Activated CD4-positive, CD25-positive, alpha-beta regulatory T cell treated with anti-CD3 and anti-CD28 coated beads, Interleukin-2, amount 50 U/mL, for 24 hours (primary cell): Measurements from ENCODE around the gene CELSR2.

Source experiments
- ATAC-seq, 2 donors: fragments of 150-1000 bp; cut with Tn5 transposase; one replicate each; pipeline ENCODE4 v1.10.0; 2021; ENCODE audit warnings: mild to moderate bottlenecking in 1 of 2, moderate library complexity in 1 of 2

CELSR2 gene

DNA sequence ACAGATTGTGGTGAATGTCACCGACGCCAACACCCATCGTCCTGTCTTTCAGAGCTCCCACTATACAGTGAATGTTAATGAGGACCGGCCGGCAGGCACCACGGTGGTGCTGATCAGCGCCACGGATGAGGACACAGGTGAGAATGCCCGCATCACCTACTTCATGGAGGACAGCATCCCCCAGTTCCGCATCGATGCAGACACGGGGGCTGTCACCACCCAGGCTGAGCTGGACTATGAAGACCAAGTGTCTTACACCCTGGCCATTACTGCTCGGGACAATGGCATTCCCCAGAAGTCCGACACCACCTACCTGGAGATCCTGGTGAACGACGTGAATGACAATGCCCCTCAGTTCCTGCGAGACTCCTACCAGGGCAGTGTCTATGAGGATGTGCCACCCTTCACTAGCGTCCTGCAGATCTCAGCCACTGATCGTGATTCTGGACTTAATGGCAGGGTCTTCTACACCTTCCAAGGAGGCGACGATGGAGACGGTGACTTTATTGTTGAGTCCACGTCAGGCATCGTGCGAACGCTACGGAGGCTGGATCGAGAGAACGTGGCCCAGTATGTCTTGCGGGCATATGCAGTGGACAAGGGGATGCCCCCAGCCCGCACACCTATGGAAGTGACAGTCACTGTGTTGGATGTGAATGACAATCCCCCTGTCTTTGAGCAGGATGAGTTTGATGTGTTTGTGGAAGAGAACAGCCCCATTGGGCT, 3.0 kb downstream of the CELSR2 start:
- no peak for ATAC-seq

DNA sequence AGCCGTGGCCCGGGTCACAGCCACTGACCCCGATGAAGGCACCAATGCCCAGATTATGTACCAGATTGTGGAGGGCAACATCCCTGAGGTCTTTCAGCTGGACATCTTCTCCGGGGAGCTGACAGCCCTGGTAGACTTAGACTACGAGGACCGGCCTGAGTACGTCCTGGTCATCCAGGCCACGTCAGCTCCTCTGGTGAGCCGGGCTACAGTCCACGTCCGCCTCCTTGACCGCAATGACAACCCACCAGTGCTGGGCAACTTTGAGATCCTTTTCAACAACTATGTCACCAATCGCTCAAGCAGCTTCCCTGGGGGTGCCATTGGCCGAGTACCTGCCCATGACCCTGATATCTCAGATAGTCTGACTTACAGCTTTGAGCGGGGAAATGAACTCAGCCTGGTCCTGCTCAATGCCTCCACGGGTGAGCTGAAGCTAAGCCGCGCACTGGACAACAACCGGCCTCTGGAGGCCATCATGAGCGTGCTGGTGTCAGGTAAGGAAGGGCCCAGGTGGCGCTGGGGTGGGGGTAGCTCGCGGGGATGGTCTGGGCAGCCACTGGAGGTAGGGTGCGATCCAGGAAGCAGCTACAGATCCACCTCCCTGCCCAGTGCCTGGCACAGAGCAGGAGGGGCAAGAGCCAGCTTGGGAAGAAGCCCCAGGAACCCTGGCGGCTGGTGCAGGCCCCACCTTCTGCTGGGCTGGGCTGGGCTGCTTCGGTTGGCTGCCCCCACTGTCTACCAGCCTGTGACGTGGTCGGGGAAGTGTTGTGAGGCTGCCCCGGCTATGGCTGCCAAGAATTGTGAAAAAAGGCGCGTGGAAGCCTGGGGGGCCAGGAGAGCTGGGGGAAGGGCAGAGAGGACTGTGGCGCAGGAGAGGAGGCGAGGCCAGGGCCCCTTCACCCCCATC, 3.8 kb downstream of the CELSR2 start:
- no peak for ATAC-seq

DNA sequence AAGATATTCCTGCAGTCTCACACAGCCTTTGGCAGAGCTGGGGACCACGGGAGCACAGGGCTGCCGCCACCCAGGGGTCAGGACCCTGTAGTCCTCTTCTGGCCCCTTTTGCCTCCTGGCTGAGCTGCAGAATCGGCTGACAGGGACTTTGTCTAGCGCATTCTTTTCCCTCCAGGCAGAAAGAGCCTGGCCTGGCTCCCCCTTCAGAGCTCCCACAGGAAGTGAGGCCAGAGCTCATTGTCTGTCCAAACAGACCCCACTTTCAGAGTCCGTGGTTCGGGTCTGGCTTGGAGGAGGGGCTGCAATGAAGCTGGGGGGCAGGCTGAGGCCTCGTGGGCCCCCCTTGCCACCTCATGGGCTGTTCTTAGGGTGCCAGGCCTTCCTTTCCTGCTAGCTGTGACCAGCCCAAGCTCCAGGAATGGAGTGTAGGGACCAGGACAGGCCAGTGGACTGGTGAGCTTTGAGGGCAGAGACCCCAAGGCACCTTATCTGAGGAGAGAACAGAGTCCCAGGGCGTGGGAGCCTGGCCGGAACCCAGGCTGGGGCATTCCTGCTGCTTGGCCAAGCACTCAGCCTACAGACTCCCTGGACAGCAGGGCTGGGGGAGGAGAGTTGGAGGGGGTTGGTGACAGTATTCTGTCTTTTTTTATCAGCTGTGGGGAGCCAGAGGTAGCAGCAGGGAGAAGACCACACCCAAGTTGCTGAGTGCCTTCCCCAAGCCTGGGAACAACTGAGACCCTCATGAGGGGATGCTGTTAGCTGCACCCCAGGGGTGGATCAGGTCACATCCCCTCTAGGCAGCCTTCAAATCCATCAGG, 4.7 kb downstream of the CELSR2 start:
- no peak for ATAC-seq

DNA sequence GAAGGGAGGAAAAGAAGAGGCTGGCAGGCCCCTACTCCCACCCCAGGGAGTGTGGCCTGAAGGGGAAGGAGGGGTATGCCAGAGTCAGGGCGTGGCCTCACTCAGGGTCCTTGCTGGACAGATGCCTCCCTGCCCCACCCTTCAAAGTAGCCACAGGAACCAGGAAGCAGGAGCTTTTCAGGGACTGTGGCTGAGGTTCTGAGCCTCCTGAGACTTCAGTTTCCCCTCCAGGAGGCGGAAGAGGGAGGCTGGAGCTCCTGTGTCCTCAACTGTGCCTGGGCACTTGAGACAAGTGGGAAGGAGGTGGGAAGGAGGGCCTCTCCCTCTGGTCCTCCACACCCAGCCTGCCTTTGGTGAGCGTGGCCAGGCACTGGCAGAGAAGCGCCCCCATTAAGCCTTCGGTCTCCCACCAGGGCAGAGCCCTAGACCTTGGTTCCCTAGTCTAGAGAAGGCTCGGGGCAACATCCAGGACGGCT, 5.3 kb downstream of the CELSR2 start:
- no peak for ATAC-seq

DNA sequence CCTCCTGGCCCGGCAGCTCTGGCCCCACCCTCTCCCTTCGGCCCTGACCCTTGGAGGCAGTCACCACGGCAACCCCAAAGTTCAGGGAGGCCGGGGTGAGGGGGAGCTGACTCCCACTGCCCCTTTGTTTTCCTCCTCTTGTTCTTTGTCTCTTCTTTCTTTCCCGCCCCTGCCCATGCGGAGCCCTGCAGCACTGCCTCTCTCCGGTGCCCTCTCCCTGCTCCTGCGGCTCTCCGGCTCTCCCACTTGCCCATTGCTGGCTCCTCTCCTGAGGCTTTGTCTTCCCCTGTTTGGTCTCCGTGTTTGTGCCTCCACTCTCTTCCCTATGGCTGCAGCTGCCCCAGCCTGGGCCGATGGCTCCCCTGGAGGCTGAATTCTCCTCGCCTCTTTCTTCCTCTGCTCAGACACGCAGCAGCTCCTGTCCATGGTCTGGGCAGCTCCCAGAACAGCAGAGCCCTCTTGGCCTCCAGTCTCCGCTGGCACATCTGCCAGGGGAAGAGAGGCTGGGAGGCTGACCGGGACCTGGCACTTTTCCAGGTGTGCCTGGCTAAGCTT, 5.8 kb downstream of the CELSR2 start:
- ATAC-seq: no peak

DNA sequence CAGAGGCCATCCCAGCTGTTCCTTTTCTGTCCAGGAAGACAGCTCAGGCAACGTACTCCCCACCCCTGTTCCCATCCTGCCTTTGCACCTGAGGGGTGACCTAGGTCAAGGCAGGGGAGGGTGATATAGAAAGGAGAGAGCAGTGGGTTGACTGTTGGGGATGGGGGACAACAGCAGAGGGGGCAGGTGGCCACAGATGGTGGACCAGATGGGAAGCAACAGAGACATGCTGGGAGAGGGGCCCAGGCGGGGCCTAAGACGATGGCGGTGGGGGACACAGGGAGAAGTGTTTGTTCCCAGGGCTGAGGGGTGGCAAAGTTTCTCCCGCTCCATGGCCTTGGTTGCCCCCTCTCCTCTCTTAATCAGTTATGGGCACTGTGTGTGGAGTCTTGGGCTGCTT, 6.3 kb downstream of the CELSR2 start:
- ATAC-seq: no peak

DNA sequence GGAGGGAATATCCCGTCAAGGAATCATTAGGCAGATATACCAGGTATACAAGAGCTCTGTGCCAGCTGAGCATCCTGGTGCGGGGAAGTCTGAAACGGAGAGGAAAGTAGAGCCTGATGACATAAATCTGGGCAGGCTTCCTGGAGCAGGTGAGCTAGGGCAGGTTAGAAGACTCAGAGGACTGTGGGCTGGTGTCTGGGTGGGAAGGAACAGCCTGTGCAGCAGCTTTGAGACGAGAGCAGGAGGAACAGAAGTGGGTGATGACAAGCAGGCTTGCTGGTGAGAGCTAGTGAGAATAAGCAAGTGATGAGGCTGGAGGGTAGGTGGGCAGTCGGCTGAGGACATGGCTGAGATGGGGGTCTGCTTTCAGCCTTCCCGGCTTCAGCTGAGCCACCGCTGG, 6.7 kb downstream of the CELSR2 start:
- no peak for ATAC-seq

DNA sequence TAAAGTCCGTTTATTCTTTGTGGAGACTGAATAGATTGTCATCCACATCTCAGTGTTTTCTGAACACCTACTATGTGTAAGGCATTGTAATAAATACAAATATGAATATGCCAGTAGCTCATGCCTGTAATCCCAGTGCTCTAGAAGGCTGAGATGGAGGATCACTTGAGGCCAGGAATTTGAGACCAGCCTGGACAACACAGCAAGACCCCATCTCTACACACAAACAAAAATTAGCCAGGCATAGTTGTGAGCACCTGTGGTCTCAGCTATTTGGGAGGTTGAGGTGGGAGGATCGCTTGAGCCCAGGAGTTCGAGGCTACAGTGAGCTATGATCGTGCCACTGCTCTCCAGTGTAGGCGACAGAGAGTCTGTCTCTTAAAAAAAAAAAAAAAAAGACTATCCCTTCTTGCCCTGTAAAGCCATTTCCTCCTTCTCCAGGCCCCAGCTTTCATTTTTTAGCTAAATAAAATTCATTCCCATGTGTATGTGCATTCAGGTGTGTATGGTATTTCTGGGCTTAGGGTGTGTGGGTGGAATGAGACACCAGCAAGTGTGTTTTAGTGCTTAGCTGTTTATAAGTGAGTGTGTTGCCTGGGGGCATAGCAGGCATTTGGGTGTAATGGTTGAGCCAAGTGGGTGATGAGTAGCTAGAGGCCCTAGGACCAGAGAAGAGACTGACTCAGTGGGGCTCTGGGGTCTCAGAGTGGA, 7.8 kb downstream of the CELSR2 start:
- no peak for ATAC-seq

DNA sequence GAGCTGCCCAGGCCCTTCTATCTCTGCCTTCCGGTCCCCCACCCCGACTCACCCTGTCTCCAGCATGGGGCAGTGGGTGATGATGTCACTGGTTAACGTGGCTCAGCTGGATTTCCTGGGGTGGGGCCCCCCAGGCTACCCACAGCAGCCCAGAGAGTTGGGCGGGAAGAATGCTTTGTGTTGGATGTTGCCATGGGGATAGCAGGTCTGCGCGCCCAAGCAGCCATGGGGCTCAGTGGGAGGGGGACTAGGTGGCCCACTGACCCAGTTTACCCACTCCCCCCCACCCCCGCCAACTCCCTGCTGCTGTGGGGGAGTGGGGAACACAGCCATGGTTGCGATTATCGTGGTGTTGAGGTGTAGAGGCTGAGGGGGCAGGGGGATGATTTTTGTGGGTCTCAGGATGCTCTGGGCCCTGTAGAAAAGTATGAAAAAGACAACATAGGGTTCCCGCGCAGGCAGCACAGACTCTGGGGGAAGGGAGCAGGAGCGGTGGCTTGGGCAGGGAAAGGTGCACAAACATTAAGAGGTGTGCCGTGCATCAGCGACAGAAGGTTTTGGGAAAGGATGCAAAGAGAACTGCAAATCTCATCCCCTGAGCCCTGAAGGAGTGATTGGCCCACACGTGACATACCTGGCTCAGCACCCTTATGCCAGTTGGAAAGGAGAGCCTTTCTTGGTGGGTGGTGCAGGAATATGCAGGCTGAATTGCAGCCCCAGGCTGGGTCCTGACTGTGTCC, 8.5 kb downstream of the CELSR2 start:
- ATAC-seq: no peak

DNA sequence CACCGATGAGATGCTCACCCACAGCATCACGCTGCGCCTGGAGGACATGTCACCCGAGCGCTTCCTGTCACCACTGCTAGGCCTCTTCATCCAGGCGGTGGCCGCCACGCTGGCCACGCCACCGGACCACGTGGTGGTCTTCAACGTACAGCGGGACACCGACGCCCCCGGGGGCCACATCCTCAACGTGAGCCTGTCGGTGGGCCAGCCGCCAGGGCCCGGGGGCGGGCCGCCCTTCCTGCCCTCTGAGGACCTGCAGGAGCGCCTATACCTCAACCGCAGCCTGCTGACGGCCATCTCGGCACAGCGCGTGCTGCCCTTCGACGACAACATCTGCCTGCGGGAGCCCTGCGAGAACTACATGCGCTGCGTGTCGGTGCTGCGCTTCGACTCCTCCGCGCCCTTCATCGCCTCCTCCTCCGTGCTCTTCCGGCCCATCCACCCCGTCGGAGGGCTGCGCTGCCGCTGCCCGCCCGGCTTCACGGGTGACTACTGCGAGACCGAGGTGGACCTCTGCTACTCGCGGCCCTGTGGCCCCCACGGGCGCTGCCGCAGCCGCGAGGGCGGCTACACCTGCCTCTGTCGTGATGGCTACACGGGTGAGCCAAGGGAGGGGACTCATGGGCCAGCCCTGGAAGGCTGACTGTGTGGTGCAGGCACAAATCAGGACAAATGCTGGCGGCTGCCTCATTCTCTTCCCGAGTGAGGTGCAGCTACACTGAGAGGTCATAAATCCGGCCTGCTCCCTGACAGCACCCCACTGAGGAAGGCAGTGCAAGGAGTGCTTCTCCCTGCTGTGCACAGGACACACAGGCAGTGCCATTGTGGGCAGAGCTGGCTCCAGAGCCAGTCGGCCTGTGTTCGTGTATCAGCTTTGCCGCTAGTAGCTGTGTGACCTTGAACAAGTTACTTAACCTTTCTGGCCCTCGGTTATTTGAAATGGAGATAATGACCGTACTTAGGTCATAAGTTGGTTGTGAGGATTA, 9.4 kb downstream of the CELSR2 start:
- no peak for ATAC-seq

DNA sequence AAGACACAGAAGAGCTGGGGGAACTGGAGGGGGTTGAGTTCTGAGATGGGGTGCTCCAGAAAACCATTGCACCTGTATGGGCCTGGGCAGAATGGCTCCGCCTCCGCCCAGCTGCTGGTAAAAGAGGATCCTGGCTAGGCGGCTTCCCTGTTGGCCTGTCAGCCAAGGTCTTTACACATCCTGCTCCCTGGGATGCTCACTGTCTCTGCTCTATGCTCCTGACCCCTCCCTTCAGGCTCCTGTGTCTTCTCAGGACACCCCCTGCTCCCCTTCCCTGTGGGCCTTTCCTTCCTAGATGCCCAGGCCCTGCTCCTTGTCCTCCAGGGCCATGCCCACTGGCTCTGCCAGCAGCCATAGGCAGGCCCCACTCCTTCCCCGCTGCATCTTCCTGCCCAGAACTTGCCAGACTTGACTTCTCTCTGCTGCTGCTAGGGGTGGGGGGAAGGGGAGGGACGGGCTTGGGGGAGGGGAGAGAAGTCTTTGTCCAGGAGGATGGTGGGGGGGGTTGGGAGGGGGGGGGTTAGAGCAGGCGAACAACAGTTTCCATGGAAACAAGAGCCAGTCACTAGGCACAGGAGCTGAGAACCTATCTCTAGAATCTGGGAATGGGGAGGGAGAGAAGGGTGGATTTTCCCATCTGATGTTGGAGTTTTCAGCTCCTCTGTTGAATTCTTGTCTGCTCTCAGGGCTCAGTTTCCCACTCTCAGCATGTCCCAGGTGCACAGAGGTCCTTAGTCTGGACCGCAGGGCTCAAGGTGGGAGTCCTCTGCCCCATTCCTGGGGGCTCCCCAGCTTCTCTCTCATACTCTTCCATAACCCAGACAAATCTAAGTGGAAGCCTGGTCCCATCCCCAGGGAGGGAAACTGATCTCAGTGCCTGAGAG, 10.6 kb downstream of the CELSR2 start:
- no peak for ATAC-seq

DNA sequence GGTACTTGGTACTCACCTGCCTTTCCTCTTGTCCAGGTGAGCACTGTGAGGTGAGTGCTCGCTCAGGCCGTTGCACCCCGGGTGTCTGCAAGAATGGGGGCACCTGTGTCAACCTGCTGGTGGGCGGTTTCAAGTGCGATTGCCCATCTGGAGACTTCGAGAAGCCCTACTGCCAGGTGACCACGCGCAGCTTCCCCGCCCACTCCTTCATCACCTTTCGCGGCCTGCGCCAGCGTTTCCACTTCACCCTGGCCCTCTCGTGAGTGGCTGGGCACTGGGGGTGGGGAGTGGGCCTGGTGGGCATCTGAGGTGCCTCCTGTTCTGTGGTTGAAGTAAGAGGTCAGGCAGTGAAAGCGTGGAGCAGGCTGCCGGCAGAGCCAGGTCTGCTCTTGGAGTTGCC, 11.7 kb downstream of the CELSR2 start:
- no peak for ATAC-seq

DNA sequence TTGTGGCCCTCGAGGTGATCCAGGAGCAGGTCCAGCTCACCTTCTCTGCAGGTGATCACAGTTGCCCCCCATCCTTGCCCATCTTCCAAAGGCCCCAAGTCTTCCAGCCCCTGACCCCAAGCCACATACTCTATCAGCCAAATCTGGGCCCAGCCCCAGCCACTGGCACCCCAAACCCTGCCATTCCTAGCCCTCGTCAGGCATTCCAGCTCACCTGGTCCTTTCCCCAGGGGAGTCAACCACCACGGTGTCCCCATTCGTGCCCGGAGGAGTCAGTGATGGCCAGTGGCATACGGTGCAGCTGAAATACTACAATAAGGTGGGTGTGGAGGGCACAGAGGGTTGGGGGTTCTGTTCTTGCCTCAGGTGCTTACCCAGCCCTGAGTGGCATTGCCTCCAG, 12.2 kb downstream of the CELSR2 start:
- no peak for ATAC-seq

DNA sequence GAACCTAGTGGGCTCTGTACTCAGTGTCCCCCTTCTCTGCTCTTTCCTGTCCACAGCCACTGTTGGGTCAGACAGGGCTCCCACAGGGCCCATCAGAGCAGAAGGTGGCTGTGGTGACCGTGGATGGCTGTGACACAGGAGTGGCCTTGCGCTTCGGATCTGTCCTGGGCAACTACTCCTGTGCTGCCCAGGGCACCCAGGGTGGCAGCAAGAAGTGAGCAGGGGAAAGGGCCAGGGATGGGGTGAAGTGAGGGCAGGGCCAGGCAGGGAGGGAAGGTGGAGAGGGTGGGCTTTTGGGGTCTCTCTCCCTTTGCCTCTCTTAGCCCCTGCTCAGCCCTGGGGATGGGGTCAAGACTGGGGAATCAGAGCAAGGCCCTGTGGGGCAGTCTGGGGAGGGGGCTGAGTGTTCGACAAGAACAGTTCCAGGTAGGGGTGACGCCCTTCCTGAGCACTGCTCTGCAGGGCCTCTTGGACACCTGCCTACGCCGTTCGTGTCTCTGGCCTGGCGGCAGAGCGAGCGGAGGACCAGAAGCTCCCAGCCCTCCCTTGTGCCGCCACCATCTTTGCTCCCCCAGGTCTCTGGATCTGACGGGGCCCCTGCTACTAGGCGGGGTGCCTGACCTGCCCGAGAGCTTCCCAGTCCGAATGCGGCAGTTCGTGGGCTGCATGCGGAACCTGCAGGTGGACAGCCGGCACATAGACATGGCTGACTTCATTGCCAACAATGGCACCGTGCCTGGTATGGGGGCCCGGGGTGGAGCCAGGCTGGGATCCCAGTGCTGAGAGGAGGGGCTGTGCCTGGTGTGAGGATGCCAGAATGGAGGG, 13.1 kb downstream of the CELSR2 start:
- ATAC-seq: no peak

DNA sequence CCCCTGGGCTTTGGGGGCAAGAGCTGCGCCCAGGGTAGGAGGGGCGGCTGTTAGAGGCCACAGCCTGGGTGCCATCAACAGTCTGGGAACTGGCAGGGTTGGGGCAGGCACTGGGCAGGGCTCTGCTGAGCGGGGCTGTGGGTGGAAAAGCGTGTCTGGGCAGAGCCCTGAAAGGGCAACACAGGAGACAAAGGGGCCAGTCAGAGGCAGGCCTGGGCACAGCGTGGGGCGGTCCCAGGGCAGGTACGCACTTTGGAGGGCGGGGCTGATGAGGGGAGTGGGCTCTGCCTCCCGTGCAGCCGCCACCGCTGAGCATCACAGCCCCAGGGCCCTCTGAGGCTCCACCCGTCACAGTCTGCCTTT, 13.9 kb downstream of the CELSR2 start:
- peak; percentile 4 to 22 for ATAC-seq

DNA sequence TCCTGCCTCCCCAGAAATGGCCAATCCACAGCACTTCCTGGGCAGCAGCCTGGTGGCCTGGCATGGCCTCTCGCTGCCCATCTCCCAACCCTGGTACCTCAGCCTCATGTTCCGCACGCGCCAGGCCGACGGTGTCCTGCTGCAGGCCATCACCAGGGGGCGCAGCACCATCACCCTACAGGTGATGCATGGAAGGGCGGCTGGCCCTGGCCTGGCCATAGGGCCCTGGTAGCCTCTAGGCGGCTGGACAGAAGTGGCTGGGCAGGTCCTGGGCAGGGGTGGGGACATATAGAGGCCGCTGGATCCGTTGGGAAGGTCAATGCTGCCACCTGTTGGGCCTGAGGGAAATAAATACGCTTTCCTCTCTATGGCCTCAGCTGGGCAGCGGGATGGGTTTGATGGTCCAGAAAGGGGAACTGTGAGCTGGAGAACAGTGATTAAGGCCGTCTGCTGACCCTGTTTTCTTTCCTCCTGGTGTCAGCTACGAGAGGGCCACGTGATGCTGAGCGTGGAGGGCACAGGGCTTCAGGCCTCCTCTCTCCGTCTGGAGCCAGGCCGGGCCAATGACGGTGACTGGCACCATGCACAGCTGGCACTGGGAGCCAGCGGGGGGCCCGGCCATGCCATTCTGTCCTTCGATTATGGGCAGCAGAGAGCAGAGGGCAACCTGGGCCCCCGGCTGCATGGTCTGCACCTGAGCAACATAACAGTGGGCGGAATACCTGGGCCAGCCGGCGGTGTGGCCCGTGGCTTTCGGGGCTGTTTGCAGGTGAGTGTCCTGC, 14.4 kb downstream of the CELSR2 start:
- peak; percentile 84 to 95 for ATAC-seq

DNA sequence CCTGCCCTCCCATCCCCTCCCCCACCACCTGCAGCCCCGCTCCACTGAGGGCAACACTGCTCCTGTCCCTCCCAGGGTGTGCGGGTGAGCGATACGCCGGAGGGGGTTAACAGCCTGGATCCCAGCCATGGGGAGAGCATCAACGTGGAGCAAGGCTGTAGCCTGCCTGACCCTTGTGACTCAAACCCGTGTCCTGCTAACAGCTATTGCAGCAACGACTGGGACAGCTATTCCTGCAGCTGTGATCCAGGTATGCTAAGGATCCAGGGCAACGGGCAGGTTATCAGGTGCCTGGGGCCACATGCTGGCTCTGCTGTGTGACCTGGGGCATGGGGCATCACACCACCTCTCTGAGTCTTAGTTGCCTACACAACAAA, 15.0 kb downstream of the CELSR2 start:
- no peak for ATAC-seq
